ENCODE results near the gene IKZF3.
"Not testable (repeated sequence)": the region's sequence is repeated elsewhere in the genome, so short reads cannot be mapped to it uniquely, and the experiment has no call there.

The IKZF3 gene

DNA sequence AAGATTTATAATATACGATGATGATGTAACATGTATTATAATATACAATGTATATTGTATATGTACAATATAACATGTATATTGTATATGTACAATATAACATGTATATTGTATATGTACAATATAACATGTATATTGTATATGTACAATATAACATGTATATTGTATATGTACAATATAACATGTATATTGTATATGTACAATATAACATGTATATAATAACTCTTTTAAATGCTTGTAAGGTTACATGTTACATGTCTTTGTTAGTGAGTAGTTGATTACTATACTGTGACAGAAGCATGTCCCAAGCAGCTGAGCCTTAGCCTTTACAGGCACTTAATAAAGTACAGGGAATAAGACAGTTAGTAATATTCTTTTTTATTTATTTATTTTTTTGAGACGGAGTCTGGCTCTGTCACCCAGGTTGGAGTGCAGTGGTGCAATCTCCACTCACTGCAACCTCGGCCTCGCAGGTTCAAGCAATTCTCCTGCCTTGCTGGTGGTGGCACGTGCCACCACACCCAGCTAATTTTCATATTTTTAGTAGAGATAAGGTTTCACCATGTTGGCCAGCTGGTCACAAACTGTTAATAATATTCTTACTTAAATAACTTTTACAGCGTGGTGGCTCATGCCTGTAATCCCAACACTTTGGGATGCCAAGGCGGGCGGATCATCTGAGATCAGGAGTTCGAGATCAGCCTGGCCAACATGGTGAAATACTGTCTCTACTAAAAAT is 8.0 kb downstream of the IKZF3 start:
- ATAC-seq, DNase-seq: not testable (repeated sequence)

DNA sequence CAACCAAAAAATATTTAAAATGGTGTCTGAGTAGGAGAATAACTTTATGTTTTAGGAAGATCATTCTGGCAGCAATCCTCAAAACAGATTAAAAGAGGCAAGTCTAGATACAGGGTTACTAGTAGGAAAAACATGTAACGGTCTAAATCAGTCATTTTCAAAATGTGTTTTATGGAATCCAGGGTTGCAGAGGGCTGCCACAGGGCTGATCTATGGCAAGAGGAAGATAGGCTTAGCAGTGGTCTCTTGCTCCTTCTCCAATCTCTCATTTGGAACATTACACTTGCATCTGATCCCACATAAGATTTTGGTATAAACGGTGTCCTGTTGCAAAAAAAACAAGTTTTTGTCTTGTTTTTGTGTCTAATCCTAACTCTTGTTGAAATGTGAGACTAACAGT is 9.2 kb downstream of the IKZF3 start:
- ATAC-seq (no peak), DNase-seq (no peak)

DNA sequence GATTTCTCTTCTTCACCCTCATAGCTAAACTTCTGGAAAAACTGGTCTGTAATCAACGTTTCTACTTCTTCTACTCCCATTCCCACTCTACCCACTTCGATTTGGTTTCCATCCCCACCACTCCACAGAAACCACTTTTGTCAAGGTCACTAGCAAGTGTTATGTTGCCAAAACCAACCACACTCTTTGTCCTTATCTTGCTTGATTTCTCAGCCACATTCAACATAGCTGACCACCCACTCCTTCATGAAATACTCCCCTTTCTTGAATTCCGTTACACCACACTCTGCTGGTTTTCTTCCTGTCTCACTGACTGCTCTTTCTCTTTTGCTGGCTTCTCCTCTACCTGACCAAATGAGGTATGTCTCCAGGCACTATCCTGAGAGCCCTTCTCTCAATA is 11.9 kb downstream of the IKZF3 start:
- peak; percentile 74 for ATAC-seq
- DNase-seq = no peak

DNA sequence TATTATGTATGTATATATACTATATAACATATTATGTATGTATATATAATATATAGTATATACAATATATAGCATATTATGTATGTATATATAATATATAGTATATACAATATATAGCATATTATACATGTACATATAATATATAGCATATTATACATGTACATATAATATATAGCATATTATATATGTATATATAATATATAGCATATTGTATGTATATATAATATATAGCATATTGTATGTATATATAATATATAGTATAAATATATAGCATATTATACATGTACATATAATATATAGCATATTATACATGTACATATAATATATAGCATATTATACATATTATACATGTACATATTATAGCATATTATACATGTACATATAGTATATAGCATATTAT is 13.9 kb downstream of the IKZF3 start:
- not testable (repeated sequence) for DNase-seq, ATAC-seq

DNA sequence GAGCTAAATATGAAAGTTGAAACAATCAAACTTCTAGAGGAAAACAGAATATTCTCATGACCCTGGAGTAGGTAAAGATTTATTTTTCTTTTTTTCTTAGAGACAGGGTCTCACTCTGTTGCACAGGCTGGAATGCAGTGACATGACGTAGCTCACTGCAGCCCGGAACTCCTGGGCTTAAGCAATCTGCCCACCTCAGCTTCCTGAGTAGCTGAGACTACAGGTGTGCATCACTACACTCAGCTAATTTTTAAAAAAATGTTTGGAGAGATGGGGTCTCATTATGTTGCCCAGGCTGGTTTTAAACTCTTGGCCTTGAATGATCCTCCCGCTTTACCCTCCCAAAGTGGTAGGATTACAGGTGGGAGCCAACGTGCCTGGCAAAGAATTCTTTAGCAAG is 15.5 kb downstream of the IKZF3 start:
- ATAC-seq (no peak), DNase-seq (no peak)

DNA sequence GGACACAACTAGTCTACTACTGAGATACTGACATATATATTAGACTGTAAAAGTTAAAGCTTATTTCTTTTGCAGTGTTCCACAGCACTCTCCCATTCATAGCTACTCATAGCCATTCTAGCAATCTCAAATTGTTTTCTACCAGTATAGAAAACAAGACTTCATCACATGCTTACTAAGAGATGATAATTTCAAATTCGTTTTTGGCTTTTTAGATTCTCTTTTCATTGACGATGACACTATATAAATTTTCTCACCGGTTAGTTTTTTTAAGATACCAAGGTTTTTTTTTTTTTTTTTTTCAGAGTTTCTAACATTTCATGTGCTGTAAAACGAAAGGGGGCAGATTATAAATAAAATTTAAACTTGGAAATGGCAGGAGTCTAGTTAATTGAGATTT is 17.9 kb downstream of the IKZF3 start:
- ATAC-seq = no peak
- DNase-seq = no peak

DNA sequence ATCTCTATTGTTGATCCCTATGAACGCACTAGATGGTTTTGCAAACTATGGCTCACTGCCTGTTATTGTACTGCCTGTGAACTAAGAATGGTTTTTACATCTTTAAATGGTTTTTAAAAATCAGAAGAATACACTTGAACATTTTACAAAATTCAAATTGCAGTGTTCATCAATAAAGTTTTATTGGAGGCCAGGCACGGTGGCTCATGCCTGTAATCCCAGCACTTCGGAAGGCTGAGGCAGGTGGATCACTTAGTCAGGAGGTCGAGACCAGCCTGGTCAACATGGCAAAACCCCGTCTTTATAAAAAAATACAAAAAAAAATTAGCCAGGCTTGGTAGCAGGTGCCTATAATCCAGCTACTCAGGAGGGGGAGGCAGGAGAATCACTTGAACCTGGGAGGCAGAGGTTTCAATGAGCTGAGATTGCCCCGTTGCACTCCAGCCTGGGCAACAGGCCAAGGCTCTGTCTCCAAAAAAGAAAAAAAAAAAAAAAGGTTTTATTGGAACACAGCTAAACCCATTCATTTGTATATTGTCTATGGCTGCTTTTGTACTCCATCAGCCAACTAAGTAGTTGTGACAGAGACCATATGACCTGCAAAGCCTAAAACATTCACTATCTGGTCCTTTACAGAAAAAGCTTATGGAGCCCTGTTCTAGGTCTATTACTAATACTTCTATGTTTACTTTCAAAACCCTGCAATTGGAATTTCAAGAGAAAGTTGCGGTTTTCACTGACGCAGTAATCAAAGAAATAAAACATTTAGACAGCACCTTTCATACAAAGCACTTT is 18.9 kb downstream of the IKZF3 start:
- ATAC-seq (no peak), DNase-seq (no peak)

DNA sequence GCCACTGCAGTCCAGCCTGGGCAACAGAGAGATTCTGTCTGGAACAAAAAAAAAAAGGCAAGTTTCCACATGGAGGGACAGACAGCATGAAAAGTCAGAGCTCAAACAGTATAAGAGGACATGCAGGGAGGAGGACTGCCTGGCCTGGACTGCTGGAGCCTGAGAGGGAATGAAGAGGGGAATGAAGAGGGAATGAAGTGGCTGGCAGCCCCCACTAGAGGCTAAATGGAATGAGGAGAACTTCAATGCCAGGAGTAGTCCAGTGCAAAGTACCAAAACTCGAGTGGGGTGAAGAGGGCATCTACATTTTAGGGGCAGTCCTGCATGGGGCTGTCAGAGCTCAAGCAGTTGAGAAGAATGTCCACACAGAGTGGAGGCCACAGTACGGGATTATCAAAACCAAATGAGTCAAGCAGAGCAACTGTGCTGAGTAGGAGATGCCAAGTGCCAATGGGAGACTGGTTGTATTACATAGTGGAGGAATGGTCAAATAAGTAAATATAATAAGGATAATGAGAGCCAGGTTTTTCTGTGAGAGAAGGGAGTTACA is 22.9 kb downstream of the IKZF3 start:
- no peak for ATAC-seq
- DNase-seq = no peak

DNA sequence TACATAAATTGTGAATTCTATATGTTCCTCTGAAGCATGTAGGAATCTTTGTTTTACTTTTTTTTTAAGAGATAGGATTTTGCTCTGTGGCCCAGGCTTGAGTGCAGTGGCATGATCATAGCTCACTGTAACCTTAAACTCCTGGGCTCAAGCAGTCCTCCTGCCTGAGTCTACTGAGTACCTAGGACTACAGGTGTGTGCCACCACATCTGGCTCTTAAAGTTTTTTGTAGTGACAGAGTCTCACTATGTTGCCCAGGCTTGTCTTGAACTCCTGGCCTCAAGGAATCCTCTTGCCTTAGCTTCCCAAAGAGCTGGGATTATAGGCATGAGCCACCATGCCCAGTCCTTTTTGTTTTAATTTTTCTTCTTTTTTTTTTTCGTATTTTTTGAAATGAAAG is 25.3 kb downstream of the IKZF3 start:
- ATAC-seq (no peak), DNase-seq (no peak)

DNA sequence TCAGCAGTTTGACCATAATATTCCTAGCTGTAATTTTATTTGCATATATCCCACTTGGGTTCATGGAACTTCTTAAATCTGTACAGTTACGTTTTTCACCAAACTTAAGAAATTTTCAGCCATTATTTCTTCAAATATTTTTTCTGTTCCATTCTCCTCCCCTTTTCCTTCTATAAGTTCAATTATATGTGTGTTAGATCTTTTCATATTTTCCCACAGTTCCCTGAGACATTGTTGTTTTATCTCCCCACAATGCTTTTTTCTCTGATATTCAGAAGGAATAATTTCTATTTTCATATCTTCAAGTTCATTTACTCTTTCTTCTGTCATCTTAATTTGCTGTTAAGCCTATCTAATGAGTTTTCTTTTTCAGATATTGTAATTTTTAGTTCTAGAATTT is 26.1 kb downstream of the IKZF3 start:
- ATAC-seq (no peak), DNase-seq (no peak)

DNA sequence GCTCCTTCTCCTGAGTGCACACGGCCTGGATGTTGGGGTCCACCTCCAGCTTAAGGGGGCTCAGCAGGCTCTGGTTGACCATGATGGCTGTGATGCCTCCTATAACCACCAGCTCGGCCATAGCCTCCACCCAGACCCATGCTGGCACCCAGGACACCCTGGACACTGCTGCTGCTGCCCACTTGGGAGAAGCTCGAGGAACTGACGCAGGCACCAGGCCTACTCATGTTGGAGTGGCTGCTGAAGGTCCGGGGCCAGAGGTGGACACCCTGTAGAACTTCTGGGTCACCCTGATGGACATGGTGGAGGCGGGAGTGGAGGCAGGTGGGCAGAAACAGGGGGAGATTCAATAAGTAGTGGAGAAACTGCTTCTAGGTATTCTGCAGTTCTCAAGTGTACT is 28.0 kb downstream of the IKZF3 start:
- ATAC-seq (no peak), DNase-seq (no peak)

DNA sequence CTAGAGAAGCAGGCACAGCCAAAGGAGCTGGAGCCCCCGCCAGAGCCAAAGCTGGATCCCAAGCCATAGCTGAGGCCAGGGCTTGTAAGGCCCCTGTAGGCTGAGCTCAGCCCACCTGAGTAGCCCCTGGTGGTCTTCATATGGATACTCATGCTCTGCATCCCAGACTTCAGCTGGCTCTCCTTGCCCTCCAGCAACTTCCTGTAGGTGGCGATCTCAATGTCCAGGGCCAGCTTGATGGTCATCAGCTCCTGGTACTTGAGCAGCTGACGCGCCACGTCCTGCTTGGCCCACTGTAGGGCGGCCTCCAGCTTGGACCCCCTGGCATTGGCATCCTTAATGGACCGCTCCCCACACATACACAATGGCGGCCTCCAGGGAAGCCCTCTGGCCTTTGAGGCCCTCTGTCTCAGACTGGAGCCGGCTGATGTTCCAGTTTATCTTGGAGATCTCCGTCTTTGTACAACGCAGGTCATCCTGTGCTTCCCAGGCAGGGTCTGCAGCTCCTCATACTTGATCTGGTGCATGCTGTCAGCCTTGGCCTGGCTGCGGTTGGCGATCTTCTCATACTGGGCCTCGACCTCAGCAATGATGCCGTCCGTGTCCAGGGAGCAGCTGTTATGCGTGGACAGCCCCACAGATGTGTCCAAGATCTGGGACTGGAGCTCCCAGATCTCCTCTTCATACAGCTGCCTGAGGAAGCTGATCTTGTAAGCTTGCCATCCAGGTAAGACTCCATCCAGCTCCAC is 28.9 kb downstream of the IKZF3 start:
- ATAC-seq (no peak), DNase-seq (no peak)

DNA sequence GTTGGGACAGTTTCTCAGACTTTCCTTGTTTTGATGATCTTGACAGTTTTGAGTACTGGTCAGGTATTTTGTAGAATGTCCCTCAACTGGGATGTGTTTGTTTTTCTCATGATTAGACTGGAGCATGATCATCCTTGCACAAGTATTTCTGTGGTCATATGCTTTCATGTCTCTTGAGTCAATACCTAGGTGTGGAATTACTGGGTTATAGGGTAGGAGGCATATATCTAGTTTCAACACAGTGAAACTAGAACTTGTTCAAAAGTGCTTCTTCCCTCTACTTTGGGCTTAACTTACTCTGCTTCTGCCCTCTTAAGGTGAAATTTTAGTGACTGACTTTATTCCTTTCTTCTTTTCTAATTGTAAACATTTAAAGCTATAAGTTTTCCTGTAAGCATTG is 30.1 kb downstream of the IKZF3 start:
- no peak for DNase-seq
- ATAC-seq = peak; percentile 80

DNA sequence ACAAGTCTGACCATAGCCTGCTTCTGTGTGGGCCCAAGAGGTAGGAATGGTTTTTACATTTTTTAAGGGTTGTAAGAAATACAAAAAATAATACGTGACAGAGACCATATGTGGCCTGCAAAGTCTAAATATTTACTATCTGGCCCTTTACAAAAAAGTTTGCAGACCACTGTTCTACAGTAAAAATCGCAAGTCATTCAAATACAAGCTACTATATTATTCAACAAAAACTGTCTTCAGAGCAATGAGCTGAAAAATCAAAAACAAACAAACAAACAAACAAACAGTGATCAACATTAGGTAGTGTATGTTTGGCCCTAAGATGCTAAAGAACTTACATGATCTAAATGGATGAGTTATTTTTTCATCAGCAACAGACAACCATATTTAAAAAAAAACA is 32.5 kb downstream of the IKZF3 start:
- ATAC-seq = no peak
- DNase-seq = no peak

DNA sequence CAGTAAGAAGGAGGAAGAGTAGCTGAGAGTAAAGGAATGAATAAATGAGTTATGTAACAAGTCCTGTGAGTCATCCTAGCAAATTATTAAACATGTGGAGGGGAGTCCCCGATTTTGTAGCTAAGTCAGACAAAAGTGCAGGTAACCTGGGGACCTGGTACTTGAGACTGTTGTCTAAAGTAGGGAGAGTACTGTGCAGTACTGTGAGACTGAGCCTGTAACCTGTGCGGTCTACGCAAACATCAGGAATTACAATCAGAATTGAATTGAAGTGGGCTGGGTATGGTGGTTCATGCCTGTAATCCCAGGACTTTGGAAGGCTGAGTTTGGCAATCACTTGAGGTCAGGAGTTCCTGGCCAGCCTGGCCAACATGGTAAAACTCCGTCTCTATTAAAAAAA is 35.7 kb downstream of the IKZF3 start:
- DNase-seq (no peak), ATAC-seq (no peak)

DNA sequence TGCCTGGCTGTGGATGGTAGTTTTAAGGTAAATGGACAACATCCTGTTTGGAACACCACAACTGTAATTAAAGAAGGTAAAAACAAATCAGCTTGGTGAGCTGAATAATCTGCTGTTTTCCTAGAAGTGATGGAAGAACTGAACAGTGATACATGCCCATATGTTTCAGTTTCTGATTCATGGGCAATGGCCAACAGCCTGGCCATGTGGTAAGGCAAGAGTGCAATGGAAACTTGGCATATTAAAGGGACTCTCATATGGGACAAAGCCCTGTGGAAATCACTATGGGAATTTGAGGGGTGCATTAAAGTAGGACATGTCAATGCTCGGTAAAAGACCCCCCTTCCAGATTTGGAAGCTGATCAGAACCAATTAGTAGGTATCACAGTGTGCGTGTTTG is 37.8 kb downstream of the IKZF3 start:
- ATAC-seq (peak; percentile 33), DNase-seq (no peak)

DNA sequence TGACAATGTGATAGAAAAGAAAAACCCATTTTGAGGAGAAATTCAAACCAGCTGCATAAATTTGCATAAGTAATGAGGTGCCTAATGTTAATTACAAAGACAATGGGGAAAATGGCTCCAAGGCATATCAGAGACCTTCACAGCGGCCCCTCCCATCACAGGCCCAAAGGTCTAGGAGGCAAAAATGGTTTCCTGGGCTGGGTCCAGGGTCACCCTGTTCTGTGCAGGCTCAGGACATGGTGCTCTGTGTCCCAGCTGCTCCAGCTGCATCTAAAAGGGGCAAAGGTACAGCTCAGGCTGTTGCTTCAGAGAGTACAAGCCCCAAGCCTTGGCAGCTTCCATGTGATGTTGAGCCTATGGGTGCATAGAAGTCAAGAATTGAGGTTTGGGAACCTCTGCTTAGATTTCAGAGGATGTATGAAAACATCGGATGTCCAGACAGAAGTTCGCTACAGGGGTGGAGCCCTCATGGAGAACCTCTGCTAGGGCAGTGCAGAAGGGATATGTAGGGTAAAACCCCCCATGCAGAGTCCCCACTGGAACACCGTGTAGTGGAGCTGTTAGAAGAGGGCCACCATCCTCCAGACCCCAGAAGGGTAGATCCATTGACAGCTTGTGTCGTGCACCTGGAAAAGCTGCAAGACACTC is 40.6 kb downstream of the IKZF3 start:
- DNase-seq (no peak), ATAC-seq (no peak)

DNA sequence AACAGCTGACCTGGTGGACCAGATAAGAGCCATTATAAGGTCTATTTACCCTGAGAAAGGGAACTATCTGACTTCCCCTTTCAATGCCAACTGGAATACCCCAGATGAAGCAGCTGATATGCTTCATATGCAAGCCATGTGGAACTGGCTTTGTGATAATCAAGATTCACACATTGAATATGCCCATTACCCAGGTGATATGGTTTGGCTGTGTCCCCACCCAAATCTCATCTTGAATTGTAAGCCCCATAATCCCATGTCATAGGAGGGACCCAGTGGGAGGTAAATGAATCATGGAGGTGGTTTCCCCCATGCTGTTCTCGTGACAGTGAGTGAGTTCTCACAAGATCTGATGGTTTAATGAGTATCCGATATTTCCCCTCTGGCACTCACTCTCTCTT is 42.1 kb downstream of the IKZF3 start:
- peak; percentile 23 for DNase-seq
- peak; percentile 68 for ATAC-seq

DNA sequence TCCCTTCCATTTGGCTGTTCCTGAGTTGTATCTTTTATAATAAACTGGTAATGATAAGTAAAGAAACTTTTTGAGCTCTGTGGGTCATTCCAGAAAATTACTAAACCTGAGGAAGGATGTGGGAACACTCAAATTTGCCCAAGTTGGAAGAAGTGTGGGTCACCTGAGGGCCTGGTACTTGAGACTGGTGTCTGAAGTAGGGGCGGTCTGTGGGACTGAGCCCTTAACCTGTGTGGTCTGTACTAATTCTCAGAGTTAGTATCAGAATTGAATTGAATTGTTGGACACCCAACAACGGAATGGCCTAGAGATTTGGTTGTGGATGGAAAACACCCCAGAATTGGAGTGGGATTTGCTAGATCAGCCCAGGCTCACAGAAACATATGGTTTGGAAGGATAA is 43.1 kb downstream of the IKZF3 start:
- ATAC-seq = no peak

DNA sequence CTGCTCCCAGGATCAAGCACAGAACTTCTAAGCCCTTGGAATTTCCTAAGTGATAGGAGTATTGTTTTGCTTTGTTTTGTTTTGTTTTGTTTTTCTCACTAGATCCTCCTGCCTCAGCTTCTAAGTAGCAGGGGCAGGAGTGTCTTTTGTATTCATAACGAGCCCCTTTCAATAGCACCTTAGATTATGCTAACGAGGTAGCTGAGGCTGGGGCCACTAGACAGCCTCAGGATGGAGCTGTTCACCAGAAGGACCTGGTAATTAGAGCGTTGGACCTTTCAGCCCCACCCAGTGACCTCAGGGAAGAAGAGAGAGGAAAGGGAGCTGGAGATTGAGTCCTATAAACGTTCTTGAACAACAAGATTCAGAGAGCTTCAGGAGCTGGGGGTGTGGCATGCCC is 43.6 kb downstream of the IKZF3 start:
- ATAC-seq (peak; percentile 16), DNase-seq (no peak)

More for the DNA sequence above, 43.1 kb downstream of the IKZF3 start:
- no peak for DNase-seq

DNA sequence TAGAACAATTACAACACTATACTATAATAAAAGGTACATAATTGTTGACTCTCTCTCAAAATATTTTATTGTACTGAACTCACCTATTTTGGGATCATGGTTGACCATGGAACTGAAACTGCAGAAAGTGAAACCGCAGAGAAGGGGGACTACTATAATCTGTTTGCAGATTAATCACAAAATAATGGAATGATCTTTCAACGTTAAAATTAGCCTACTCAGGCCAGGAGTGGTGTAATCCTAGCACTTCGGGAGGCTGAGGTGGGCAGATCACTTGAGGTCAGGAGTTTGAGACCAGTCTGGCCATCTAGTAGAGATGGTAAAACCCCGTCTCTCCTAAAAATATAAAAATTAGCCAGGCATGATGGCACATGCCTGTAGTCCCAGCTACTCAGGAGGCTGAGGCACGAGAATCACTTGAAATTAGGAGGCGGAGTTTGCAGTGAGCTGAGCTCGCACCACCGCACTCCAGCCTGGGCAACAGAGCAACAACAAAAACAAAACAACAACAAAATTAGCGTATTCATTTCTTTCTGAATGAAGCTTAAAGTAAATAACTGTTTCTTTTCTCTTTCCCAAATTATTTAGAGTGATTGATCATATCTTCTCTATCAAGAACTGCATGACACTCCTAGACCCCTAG is 45.6 kb downstream of the IKZF3 start:
- no peak for ATAC-seq

DNA sequence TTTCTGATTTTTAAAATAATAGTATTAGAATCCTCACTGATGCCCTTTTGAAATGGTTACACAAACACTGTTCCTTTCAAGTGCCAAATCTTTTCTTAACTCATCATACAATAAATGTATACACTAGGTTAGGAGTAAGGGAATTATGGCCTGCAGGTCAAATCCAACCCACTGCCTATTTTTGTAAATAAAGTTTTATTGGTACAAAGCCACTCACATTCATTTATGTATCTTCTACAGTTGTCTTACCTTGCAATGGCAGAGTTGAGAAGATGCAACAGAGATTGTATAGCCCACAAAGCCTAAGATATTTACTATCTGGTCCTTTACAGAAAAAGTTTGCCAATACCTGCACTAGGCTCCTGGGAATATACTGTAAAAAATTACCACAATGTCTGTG is 47.8 kb downstream of the IKZF3 start:
- no peak for DNase-seq
- no peak for ATAC-seq

More for the DNA sequence above, 45.6 kb downstream of the IKZF3 start:
- DNase-seq = no peak
